Measurements from ENCODE around the gene ADCY3.

Gene ADCY3

GRCh38 chr2:24872344-24873115 is 47.5 kb downstream of the ADCY3 start:
- DNase-seq: no peak

DNA sequence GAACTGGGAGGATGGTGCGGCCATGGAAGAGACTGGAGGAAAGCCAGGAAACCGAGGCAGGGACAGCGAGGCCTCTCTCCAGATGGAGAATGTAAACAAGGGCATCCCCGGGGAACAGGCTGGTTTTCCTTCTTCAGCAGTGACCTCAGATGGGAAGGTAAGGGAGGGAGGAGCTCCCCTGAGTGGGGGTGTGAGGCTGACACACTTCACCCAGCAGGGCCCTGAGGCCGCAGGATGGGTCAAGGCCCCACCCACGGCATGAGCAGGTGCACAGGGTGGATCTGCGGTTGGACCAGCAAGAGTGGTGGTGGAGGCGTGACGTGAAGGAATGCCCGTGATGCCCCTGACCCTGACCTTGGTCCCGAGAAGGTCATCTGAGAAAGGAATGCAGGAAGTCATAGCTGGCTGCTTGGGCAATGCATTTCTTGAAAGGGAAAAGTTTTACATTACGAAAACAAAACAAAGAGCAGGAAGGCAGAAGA is 48.1 kb downstream of the ADCY3 start:
- DNase-seq: no peak

GRCh38 chr2:24870891-24871705 is 48.9 kb downstream of the ADCY3 start:
- DNase-seq: no peak

DNA sequence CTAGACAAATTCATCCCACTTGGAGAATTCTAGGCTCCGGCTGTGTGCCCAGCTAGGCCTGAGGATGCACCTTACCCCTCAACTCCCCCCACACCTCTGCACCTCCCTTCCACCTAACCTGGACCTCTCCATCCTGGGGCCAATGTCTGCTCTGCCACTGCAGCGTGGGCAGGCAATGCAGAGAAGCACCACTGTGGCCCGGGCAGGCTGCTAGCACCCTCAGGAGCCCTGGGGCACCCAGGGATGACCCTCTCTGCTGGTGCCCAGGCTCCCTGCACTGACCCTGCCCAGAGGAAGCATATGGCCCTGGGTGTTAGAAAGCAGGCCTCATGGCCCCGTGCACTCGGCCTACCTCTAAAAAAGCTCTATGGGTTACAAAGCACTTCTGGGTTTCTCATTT is 49.6 kb downstream of the ADCY3 start:
- no peak for DNase-seq

DNA sequence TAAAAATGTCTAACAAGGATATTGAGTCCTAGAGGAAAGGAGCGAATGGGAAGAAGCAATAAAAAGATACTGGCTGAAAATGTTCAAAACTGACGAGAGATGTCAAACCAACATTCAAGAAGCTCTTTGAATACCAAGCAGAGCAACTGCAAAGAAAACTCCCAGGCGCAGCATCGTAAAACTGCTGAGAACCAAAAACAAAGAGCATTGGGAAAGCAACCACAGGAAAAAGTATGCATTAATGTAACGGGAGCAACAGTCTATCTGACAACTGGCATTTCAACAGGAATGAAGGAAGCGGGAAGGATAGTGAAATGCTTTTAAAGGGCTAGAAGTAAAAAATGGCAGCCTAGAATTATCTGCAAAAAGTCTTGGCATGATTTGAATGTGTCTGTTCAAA is 53.1 kb downstream of the ADCY3 start:
- no peak for DNase-seq

- no peak for DNase-seq
Observed at GRCh38 chr2:24863641-24864040, 56.4 kb downstream of the ADCY3 start.

DNA sequence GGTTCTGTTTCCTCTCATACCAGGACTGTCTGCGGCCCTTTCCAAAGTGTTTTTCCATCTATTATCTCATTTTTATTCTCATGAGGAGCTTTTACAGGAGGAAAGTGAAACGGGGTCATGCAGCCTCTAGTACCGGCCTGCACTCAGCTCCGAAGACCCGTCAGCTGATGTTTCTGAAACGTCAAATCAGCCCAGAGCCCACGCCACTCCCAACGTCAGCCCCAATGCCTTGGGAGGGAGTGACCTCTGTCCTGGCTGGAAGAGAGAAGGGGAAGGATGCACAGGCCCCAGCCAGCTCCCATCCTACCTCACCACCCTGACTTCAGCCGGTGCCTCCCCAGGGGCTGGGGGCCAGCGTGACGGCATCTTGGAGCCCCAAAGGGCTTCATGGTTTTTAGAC is 58.5 kb downstream of the ADCY3 start:
- no peak for DNase-seq

DNA sequence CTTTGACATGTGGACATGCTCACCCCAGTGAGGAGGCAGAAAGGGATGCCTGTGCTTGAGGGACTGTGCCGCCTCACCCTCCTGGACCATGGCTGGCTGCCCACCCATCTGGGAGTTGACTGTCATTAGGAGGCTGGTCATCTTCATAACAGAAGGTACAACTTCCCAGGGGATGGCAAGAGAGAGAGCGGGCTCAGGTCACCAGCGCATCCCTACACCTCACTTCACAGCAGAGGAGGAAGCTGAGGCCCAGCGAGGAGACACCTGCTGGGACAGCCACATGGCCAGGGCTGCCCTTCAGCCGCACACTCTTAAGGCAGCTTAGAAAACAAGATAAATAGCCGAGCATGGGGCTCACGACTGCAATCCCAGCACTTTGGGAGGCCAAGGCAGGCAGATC is 59.4 kb downstream of the ADCY3 start:
- DNase-seq: no peak

DNA sequence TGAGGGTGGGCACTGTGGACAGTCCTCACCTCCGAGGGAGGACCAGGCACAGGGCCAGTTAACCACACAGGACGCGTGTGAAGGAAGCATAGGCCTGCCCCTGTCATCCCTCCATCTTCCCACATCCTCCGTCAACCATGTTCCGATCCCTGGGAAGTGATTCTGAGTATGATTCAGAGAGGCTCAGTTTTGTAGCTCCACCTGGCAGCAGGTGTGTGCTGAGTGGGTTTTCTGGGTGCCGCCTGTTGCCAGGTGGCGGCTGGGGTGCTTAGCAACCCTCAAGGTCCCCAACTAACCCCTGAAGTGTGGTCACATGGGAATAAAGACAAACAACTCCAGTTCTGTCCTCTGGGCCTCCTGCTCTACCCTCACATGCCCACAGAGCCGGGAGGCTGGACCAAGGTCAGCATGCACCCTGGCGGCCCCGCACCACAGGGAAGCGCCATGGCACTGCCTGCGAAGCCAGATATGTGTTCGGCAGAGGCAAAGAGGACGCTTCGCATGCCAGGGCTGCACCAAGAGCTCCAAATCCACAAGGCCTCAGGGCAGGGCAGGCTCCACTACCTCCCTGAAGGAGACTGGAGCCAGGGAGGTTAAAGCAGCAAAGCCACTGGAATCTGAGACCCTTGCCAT is 60.0 kb downstream of the ADCY3 start:
- DNase-seq: peak; percentile 39

GRCh38 chr2:24858996-24859395 is 61.0 kb downstream of the ADCY3 start:
- no peak for DNase-seq

GRCh38 chr2:24857746-24858145 is 62.3 kb downstream of the ADCY3 start:
- no peak for DNase-seq

DNA sequence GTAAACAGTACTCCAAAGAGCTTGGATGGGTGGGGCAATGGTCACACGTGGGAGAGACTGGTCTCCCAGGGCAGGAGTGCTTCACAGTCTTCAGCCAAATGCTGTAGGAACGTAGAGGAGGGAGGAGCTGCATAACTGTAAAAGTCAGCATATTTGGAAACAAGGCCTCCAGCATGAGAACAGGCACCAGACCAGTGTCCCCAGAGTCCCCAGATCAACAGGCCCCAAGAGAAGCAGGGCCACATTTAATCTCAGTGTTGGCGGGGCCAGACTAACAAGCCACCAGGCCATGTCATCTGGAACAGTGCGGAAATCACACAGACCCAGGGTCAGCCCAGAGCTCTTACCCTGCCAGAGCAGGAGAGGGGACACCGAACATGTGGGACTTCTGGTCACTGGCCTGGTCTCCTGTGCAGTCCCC is 63.2 kb downstream of the ADCY3 start:
- DNase-seq: no peak

DNA sequence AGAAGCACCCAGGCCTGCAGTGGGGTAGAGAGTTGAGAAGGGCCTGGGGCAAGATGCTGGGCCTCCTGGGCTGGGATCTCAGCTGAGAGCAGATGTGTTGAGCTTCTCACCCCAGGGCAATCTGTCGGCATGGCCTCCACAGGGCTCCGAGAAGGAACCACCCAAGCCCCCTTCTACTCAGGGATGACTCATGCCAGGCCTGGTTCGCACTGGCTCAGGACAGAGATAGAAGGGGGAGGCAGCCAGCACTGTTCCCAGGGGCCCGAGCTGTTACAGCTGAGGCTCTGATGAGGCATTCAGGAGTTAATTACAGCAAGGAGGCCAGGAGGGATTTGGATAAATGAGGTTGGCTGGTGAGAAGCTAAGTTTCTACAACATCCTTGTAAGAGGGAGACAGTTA is 64.3 kb downstream of the ADCY3 start:
- no peak for DNase-seq

GRCh38 chr2:24855022-24855622 is 64.9 kb downstream of the ADCY3 start:
- no peak for DNase-seq

DNA sequence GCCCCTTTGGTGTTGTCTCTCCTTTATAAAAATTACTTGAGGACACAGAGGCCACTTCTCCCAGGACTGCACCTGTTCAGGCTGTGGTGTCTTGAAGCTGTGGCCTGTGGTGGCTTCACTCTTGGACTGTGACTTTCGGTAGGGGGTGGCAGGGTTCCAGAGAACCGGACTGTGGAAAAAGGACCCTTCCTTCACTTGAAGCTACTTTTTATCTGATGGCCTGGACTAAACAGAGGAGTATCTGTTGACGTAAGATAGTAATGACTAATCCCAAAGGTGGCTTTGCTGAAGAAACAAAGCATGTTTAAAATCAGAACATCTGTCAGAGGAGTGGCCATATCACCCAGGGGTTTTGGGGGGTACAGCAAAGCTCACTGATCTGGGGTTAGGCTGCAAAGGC is 66.0 kb downstream of the ADCY3 start:
- no peak for DNase-seq

- no peak for DNase-seq
Observed at GRCh38 chr2:24853046-24853445, 67.0 kb downstream of the ADCY3 start.

GRCh38 chr2:24852431-24853020 is 67.5 kb downstream of the ADCY3 start:
- no peak for DNase-seq

DNA sequence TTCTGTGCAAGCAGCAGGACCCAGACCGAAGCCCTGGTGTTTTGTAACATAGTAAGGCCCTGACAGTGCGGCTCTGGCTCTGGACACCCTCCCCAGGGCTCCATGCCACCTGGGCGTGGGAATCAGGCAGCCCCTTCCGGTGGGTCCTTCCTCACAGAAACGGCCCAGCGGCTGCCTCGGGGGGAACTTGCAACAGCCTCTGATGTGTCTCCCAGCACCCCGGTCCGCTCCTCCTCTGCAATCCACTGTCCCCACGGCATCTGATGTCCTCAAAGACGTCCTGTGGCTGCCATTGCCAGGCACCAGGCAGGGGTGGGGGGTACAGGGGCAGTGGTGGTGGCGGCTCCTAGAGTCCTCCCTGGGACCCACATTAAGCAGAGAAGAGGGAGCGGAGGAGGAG is 68.0 kb downstream of the ADCY3 start:
- DNase-seq: no peak

- no peak for DNase-seq
Observed at GRCh38 chr2:24850944-24851343, 69.1 kb downstream of the ADCY3 start.

DNA sequence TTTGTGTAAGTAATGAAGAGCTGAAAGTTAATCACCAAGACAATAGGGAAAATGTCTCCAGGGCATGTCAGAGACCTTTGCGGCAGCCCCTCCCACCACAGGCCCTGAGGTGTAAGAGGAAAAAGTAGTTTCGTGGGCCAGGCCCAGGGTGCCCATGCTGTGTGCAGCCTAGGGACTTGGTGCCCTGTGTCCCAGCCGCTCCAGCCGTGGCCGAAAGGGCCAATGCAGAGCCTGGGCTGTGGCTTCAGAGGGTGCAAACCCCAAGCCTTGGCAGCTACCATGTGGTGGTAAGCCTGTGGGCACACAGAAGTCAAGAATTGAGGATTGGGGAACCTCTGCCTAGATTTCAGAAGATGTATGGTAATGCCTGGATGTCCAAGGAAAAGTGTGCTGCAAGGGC is 74.3 kb downstream of the ADCY3 start:
- no peak for DNase-seq

DNA sequence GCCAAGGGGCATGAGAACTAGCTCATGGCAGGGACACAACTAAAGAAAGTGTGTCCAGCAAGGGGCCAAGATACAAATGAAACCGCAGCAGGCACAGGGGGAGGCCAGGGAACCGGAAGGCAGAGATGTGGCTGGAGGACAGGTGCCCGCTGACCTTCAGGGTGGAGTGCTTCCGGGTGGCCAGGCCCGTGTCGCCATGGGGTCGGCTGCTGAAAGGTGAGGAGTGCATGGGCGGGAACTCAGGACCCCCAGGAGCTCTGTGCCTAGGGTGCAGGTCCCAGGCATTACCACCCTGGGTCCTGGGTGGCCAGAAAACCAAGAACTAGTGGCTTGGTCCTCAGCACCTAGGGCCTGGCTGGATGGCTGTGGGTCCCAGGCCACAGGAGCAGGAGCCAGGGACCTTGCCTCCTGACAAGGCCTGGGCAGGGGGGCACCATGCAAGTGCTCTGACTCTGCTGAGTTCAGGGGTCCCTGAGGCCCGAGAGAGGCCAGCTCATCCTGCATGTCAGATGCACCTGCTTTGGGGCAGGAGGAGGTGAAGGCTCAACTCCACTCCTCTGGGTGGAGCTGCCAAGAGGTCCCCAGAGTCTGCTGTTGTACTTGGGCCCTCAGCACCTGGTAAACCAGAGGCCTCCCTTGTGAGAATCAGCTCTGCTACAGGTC is 75.9 kb downstream of the ADCY3 start:
- DNase-seq: no peak

GRCh38 chr2:24843330-24843860 is 76.6 kb downstream of the ADCY3 start:
- no peak for DNase-seq
